NCI-H187 (cell line): ENCODE data around the gene MGRN1.

Experiments
- DNase-seq, 2 experiments: peaks; one replicate each; lab custom pipeline; 2025; lab: John Stamatoyannopoulos, UW

Gene MGRN1

DNA sequence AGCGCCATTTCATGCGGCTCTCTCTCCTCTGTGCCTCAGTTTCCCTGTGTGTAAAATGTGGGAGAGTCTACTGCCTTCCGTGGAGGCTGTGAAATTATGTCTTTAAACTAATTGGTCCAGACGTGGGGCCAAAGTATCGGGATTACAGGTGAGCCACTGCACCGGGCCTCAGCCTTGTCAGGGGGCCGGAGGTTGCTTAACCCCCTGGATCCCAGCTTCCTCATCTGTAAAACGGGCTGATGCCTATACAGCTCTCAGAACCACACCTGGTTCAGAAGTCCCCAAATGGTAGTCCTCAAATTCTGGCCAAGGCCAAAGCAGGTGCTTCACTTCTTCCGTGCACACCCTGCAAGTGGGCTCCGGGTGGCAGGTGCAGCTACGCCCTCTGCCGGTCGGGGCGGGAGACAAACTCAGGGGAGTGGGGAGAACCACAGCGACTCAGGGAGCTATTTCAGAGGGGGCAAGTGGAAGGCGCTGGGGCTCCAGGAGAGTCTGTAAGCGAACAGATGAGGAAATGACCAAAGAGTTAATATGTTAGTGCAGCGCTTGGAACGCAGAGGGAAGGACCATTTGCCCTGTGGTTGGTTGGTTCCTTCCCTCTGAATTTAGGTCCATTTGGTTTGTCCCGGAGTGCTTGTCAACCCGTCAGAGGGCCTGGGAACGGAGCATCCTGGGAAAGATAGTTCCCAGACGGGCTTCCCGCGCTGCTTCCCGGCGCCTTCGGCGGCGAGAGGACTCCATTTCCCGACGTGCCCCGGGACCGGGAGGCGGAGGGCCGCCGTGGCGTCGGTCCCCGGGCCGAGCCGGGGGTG is at the start of gene MGRN1:
Gene MGRN1, plus strand, starts transcription at position 812 of the 812 bp plus-strand sequence. CDS start 135 bp downstream, outside the sequence.
- peak; percentile 80 to 95 for DNase-seq

DNA sequence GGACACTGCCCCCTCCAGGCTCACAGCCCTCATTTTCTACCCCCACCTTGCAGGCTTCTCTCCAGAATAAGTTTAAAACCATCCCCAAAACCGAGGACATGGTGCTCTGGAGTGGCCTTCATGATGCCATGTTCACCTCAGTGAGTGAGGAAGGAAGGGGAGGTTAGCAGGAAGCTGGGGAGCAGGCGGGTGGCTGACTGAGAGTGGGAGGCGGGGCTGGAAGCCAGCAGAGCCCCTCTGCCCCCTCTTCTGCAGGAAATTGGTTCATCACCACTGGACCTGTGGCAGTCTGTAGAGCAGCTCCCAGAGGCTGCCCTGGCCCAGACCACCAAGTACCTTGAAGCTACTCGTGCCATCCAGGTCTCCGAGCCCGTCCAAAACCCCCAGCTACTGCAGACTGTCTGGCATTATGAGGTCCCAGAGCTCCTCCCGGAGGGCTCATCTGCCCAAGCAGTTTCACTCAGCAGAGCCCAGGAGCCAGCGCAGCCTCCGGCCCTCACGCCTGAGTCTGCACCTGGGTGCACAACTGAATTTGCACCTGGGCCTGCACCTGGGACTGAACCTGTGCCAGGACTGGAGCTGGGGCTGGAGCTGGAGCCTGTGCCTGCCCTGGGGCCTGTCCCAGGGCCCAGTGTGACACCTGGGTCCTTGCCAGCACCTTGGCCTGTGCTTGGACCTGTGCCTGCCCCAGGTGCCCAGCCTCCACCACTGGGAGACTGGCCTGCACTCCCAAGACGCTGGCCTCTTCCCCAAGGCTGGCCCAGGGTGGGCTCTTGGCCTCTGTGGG is 49.5 kb upstream of the MGRN1 start:
- no peak for DNase-seq

DNA sequence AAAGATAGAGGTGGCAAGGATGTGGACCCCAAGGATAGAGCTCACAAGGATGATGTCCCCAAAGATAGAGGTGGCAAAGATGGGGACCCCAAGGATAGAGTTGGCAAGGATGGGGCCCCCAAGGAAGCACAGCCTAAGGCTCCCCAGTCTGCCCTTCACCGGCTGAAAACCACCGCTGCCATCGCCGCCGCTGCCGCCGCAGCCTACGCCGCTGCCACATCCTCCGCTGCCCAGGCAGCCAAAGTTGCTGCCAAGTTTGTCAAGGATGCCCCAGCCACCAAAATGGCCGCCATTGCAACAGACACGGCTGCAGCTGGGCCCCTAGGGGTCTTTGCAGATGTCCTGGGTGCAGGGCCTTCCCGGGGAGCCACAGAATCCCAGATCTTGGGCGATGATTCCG is 48.6 kb upstream of the MGRN1 start:
- no peak for DNase-seq

DNA sequence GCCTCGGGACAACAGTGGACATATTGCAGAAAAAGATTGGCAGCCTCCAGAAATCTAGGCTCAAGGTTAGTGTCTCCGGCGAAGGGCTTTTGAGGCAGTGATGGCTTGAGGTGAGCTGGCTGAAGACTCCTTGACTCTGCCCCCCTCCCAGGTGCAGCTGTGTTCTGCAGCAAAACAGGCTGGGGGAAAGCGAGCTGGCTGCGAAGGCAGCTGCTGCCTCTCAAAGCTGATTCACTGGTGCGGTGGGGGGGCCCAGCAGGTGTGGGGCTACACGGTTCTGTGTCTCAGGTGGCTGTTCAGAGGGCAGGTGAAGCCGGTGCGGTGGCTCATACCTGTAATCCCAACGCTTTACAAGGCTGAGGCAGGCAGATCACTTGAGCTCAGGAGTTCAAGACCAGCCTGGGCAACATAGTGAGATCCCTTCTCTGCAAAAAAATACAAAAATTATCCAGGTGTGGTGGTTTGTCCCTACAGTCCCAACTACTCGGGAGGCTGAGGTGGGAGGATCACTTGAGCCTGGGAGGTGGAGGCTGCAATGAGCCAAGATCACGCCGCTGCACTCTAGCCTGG is 45.6 kb upstream of the MGRN1 start:
- peak; percentile 36 to 85 for DNase-seq

DNA sequence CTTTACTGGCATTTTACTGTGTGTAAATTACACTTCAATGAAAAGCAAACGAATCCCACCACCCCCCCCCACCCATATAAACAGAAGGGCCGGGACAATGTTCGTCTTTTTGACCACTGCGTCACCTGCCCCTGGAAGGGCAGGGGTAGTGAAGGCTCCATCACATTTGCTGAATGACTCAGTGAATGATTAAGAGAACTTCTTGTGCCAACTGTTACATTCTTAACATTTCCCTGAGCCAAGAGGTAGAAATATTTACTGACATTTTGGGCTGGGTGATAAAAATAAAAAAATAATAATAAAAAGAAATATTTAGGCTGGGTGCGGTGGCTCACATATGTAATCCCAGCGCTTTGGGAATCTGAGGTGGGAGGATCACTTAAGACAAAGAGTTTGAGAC is 44.4 kb upstream of the MGRN1 start:
- DNase-seq = no peak

DNA sequence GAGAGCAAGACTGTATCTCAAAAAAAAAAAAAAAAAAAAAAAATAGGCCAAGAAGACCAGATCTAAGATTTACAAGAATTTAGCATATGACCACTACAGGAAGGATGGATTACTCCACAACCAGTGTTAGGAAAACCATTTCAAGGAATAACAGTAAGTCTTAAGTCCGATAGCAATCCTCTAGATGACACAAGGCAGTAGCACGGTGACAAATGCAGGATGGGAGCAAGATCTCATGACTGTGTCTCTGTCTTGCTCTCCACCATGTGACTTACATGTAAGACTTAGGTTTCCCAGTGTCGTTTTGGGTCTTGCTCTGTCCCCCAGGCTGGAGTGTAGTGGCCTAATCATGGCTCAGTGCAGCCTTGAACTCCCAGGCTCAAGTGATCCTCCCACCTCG is 40.7 kb upstream of the MGRN1 start:
- no peak for DNase-seq

DNA sequence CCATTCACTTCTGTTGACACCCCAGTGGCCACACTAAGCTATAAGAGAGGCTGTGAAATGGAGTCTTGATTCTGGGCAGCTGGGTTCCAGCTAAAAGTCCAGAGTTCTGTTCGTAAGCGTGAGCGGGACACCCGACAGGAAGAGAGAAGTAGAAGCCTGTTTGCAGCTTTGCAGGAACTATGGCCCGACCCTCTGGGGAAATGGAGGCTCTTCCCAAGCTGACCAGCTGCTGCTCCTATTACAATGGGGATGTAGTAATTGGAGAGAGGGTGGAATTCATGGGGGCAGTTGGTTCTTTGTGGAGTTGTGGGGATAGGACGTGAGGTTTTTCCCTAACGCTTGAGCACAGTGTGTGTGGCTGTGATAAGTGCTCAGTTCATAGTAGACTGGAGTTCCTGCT is 38.3 kb upstream of the MGRN1 start:
- DNase-seq = no peak

DNA sequence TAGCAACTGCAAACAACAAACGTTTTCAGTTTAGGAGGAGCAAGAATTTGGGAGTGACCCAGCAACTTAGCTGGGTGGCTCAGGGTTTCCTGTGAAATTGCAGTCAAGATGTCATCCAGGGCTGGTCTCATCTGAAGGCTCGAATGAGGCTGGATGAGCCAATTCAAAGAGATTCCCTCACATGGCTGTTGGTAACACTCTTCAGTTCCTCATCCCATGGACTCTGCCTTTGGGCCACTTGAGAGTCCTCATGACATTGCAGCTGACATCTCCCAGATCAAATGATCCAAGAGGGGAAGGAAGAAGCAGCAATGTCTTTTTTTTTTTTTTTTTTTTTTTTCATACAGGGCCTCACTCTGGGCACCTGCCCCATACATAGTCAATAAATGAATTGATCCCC is 36.2 kb upstream of the MGRN1 start:
- no peak for DNase-seq

DNA sequence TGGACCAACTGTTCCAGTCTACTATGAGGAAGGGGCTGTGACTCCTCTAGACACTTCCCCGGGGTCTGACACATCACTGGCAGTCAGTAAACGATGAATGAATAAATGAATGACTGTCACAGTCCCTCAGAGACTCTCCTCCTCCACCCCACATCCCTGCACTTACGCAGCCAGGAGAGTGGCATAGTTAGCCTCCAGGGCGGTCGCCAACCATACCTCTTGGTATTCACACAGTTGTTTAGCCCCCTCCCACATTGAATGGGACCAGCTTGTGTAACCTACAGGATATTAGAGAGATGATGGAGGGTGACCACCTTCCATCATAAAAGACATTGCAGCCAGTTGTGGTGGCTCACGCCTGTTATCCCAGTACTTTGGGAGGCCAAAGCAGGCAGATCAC is 35.7 kb upstream of the MGRN1 start:
- DNase-seq = no peak

DNA sequence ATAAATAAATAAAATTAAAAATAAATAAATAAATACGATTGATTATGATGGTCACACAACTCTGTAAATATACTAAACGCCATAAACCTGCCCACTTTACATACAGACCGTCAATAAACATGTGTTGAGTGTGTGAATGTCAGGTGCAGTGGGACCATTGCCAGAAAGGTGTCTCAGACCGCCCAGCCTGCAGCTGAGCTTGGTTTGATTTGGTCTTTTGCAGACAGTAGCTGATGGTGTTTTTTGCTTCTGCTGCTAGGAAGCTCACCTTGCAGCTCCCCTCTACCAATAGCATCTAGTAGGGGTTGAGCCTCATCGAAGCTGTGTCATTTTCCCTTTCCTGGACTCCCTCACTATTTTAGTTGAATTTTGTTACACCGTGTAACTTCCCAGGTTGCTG is 33.4 kb upstream of the MGRN1 start:
- DNase-seq = no peak

DNA sequence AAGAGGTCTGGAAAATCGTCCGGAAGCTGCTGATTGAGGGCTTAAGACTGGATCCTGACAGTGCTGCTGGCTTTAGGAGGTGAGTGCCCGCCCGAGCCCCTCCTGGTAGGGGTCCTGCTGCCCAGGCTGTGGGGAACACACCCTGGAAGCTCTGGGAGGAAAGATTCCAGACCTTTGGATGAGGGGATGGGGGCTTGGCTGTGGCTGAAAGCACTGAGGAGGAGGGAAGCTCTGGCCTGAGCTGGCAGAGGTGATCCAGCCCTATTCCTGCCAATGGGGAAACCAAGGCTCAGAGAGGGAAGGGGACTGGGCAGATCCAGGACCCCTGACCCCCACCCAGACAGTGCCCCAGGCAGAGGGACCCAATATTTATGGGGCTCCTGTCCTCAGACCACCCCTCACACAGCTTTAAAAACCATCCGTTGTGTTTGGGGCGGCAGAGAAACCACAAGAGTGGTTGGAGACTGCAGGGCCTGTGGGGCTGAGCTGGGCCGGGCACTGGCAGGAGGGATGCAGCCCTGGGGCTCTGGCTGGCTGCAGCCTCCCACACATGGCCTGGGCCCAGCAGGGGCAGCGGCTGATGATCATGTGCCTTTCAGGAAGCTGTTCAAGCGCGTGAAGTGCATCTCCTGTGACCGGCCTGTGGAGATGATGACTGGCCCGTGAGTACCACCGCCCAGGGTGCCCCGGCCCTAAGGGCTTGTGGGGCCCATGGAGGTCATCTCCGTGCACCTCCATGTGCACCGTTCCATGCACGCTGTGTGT is 32.7 kb upstream of the MGRN1 start:
- no peak for DNase-seq

DNA sequence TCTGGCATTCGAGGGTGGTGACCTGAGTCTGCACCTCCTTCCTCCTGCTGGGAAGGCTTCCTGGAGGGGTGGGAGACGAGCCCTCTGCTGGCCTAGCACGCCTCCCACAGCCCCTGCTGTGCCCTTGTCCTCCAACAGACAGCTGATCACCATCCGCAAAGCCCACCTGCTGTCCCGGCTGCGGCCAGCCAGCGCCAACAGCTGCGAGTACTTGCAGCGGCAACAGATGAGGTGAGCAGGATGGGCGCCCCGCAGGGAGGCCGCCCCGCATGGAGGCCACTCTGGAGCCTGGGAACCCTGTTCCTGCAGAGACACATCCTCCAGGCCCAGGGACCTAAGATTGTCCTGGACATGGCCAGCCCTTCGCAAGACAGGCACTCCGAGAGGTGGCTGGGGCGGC is 31.5 kb upstream of the MGRN1 start:
- no peak for DNase-seq

DNA sequence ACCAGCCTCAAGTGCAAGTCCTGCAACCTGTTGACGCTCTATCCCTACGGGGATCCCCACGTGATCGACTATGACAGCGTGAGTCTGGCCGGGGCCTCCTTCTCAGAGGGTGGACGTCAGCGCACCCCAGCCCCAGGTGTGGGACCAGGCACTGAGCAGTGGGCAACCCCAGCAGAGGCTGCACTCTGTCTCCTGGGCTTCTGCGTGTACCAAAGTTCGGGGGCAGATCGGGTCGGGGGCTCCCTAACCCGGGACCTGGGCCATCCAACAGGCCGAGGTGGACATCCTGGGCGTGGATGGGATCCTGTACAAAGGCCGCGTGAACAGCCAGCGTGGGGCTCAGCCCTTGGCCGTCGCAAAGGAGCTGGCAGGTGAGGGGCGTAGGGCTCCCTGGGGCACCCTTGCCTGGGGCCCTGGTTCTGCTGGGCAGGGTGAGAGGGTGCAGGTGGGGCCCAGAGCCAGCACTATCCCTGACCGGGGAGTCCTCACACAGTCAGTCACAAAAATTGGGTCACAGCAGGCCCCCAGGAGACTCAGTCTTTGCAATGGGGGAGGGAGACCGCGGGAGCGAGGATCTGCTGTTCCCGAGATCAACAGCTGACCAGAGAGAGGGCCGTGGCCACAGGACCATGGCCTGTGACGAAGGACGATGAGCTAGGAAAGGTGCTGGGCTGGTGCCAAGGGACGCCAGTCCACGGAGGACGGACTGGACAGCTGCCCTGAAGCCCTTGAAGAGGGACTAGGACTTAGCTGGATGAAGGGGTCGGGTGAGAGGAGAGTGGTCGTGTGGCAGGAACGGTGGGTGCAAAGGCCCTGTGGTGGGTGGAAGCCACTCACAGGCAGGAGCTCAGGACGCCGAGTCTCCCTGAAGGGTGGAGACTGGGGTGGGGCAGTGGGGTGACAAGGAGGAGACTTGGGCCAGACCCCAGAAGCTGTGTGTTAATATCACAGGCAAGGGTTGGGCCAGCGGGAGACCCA is 29.9 kb upstream of the MGRN1 start:
- no peak for DNase-seq

DNA sequence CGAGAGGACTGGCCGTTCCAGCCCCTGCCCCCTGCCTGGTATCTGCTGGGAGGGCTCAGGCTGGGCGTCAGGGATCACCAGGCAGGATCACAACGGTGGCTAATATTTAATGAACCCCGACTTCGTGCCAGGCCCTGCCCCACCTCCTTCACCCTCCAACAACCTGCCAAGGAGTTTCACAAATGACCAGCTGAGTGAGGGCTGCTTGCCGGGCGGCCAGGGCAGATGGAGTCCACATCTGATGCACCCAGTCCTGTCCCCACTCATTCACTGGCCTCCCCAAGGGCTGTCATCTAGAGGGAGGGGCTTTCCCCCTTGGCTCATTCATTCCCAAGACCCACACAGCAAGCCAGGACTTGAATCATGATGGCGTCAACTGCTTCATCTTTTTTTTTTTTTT is 27.5 kb upstream of the MGRN1 start:
- no peak for DNase-seq

DNA sequence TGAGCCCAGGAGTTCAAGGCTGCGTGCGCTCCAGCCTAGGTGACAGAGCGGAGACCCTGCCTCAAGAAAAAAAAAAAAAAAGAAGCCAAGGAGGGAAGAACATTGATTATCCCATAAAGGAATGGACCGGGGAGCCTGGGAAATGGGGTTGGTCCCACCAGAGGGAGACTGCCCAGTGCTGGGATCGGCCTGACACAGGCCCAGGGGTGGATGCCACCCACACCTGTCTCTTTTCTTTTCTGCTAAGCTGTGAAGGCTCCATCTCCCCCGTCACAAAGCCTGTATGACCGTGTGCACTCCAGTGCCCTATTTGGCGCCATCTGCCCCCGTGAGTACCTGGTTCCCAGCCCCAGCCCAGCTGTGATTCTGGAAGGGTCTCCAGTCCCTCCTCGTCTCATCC is 25.6 kb upstream of the MGRN1 start:
- no peak for DNase-seq

DNA sequence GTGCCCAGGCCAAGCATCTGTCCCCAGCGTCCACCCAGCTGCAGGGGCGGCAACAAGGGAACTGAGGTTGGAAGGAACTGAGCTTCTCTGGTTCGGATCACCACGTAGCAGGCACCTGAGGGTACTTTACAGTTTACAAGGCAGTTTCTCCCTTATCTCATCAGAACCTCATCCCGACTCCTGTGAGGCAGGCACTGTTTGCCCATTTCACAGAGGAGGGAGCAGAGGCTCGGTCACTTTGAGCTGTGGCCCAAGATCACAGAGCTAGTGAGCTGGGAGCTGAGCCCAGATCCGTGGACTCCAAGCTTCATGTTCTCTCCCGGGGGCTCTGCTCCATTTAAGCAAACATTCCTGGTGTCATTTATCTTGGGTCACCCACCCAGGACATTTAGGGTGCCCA is 25.1 kb upstream of the MGRN1 start:
- no peak for DNase-seq

DNA sequence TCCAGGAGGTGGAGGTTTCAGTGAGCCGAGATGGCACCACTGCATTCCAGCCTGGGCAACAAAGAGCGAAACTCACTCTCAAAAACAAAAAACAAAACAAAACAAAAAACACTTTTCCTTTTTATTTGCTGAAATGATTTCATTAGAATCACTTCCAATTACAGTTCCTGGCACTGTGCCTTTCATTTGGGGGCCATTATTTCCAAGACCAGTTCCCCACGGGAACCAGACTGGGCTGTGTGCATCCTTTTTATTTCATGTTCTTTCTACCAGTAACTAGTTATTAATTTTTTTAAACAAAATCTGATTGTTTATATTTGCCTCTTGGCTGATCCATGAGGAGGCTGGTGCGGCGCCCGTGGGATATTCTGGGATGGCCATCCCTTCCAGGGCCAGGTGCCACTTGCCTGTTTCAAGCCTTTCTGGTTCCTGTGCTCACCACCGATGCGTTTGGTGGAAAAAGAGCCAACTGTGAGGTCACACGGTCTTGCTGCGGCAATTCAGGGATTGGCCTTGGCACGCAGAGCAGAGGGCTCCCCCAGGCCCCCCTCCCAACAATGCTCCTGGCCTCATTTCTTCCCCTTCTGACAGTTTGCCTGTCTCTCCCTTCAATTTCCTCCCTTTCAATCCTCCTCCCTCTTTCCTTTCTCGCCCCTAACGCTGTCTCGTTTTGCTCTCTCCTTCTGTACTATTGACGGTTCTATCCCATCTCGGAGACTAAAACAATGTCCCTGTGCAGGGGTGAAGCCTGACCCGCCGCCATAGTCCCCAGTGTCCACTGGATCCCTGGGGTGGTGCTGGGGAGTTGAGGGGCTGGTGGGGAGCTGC is 23.4 kb upstream of the MGRN1 start:
- no peak for DNase-seq

DNA sequence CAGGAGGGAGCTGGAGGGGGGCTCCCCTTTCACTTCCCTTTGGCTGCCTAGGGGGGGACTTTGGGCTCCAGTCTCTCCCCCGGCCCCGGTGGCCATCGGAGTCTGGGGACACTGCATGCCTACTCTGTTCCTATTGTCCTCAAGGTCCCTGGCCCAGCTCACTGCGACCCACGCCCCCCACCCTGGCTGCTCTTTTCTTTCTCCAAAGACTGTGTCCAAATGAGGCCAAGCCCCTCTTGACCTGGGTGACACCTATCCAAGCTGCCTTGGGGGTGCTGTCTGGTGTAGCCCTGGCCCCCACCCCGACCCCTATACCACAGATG is 22.8 kb upstream of the MGRN1 start:
- no peak for DNase-seq

DNA sequence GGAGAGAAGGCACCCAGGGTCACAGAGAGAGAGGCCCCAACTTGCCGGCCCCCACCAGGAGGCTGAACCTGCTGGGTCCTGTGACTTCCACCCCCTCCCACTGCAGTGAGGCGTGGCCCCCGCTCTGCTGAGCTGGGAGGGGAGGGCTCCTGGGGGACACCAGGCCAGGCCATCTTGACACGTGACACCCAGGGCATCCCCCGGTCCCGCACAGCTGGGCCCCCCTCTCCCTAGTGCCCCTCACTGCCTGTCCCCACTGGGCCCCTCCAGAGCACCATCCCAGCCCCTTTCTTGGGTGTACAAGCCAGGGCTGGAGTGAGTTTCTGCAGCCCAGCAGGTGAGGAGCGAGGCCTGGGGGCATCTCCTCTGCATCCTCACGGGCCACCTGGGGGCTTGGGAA is 22.3 kb upstream of the MGRN1 start:
- DNase-seq = no peak

DNA sequence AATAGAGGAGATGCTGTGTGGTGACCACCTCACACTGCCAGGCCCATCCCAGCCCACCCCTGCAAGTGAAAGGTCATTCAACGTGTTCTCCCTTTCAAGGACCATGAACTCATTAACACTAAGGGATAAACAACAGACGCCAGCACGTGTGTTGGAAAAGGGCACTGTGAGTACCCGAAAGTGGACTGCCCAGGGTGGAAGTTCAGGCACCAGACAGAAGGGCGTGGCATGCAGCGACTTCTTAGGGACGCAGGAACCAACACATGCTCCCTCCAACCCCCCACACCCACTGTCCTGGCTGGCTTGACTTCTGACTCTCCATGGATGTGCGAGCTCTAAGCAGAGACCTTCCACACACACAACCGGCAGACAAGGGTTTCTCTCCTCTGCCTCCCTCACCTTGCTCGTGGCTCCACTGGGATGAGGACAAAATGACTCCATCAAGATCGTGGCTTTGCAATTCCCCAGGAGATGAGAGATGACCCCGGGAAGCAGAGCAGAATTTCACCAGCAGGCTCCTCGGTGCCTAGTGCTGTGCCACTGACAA is 20.9 kb upstream of the MGRN1 start:
- DNase-seq = no peak
